Mesenteric fat pad (tissue), 1 donor: ENCODE data around the gene PCBD2. TPM values are rescaled to one million over a fixed set of nuclear protein-coding genes. Genes with fewer than 3 reads are reported as not detected.
"Not testable (repeated sequence)": the region's sequence is repeated elsewhere in the genome, so short reads cannot be mapped to it uniquely, and the experiment has no call there.

ENCODE experiments used
- DNase-seq: peaks from one replicate; pipeline ENCODE4 v3.0.0-alpha.2; 2020; ENCODE audit warnings: low spot score
- total RNA-seq: library from RNA; stranded (reverse); fragmentation: NEBNext Ultra II Directional; extraction: Animal tissue kit (Norgen Biotek cat#: 25700); gene quantifications from one replicate; pipeline ENCODE4 v1.2.1, GENCODE V29; 2021
- donor health status: DM: yes; HTN: yes; CAD: no.

The PCBD2 gene
- total RNA-seq, 1 donor from 2014 or later = 10.7 TPM

DNA sequence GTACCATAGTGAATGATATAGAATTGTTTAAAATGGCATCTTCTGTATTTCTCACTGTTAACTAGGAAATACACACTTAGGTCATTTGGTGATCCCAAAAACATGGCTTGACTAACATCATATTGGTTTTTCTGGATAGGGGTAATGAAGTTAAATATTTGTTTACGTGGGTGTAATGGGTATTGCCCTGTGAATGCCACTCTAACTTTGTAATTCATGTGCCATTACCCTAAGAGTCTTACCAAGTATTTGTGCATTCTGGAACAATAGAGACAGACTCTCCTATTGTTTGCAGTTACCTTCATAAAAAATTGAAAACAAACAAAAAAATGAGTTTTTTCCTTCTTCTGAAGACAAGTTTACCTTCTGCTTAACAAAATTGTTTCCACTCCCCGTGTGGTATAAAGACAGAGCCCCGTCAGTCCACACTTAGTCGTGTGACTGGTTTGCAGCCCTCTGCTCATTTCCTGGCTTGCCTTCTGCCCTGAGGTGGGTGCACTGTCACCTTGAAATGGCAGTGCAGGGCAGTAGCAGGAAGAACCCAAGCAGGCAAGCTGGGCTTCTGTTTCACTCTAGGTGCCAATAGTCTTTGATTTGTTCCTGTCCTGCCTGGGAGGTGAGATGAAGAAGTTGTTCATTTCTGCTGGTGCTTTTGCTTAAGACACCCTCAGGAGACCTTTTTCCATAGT is 53.1 kb downstream of the PCBD2 start:
- no peak for DNase-seq

DNA sequence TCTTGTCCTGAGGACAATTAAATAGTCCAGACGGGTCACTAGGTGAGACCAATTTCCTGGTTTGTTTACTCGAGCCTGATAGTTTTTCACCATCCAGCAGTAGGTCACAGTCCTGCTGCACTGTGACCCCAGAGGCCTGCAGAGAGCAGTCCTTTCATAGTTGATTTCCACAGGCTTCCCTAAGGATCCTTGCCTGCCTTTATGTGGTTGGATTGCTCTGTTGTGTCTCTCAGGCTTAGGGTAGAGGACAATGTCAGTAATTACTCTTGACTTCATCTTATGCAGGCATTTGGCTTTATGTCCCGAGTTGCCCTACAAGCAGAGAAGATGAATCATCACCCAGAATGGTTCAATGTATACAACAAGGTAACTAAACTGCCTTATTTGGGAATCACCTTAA is 53.8 kb downstream of the PCBD2 start:
- DNase-seq = no peak

GRCh38 chr5:134963098-134963497 is 58.2 kb downstream of the PCBD2 start:
- no peak for DNase-seq

DNA sequence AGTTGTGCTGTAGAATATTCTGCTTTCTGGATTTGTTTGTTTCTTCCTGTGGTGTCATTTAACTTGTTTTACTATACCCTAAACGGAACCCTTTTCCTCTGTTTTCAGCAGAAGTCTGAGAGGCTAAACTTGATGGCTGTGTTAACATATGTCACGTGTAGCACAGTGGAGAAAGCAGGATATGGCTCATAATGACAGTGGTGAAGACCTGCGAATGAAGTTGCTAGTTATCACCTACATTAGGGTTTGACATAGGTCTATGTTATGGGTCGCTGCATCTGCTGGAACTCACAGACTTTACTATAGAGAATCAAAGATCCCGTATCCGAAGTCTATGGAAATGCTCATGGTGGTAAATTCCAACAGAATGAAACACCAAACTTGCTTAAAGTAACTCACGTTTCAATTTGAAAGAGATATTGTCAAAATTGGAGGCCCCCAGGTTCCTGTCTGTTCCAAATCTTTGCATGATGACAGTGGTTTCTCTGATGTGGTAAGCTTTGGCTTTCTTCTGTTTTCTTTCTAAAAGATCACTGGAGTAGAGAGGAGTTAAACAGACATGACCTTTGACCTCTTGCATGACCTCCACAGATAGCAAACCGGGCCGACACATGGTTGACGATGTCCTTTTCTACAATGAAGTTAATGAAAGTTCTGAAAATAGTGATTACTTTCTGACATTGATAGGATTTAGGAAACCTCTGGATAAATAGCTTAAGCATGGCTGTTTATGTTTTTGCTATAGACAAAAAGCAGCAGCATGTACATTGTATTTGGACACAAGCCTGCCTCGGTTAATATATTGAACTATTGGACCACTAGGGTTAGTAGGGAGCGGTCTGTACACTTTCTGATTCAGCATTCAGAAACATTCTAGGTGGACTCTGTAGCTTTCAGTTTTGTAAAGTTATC is 59.7 kb downstream of the PCBD2 start:
- DNase-seq = no peak

GRCh38 chr5:134965271-134965825 is 60.4 kb downstream of the PCBD2 start:
- DNase-seq = no peak

DNA sequence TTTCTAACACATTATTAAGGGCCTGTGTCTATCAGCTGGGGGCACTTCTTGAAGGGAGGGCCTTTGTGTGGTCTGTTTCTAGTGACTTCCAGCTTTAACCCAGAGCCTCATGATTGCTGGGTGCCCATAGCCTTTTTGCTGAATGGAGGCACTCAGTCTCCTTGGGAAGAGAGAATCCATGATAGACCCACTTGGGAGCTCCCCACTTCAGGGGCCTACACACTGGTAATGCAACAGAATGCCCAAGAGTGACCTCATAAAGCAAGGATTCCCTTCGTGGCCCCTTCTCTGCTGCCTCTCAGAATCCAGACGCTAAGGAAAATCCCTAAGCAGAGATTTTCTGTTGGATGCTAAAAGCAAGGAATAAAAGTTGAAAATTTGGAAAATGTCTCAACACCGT is 62.7 kb downstream of the PCBD2 start, which contains the start of gene CATSPER3:
Gene CATSPER3, plus strand, starts transcription at position 301 of the 400 bp plus-strand sequence. Its CDS starts 85 bp downstream, at position 386.
- DNase-seq = no peak

DNA sequence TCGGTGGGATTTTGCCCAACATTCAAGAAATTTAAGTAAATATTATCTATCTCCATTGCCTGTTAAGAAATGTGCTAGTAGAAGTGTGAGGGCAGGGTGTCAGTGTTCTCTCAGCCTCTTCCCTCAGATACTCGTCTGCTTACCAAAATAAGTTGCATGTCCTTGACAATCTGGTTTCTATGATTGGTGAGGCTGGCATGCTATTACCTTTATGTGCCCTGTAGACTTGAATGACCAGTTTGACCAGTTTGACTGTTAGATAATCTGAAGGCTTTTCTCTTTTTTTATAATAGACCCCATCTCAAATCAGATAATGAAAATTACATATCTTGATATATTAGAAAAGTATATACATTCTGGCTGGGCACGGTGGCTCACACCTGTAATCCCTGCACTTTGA is 63.1 kb downstream of the PCBD2 start:
- DNase-seq = no peak

GRCh38 chr5:134969166-134969565 is 64.2 kb downstream of the PCBD2 start:
- DNase-seq = no peak

- no peak for DNase-seq
Measured at GRCh38 chr5:134975078-134975715, 70.3 kb downstream of the PCBD2 start.

DNA sequence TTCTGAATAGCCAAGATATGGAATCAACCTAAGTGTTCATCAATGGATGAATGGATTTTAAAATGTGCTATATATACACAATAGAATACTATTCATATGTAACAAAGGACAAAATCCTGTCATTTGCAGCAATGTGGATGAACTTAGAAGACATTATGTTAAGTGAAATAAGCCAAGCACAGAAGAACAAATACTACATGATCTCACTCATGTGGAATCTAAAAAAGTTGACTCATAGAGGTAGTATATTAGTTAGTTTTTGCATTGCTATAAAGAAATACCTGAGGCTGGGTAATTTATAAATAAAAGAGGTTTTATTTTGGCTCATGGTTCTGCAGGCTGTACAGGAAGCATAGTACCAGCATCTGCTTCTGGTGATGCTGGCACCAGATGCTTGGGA is 70.9 kb downstream of the PCBD2 start:
- DNase-seq = no peak

DNA sequence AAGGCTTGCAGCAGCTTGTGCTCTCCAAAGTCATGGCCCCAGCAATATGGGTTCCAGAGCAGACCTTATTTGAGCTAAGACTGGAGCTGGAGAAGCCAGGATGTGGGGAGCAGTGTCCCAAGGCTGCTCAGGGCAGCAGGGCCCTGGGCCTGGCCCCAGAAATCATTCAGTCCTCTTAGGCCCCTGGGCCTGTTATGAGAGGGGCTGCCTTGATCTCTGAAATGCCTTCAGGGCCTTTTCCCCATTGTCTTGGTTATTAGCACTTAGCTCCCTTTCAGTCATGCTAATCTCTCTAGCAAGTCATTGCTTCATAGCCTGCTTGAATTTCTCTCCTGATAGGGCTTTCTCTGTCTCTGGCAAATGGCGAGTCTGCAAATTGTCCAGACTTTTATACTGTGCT is 71.9 kb downstream of the PCBD2 start:
- no peak for DNase-seq

DNA sequence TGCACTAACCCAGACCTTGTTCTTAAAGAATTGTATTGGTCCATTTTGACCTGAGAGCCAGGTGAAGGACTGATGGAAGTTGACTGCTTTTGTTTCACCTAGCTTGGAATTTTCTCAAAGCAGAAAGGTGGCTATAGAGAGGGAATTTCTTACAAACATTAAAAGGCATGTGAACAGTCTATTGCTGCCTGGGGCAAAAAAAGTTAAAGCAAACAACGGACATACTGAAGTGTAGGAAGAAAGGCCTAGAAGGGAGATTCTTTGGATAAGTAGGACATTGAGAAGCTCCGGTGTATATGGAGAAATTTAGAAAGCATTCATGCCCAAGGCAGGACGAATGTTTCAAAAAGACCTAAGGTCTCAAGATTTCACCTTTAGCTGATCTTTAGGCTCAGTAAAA is 74.5 kb downstream of the PCBD2 start:
- DNase-seq = no peak

DNA sequence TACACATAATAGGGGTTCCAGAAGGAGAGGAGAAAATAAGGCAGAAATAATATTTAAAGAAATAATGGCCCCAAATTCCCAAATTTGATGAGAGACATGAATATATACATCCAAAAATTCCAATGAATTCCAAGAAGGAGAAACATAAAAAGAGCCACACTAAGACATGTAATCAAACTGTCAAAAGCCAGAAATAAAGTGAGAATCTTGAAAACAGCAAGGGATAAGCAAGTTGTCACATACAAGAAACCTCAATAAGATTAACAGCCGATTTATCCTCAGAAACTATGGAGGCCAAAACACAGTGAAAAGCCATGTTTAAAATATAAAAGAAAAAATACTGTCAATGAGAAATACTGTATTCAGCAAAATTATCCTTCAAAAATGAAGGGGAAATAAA is 77.3 kb downstream of the PCBD2 start:
- no peak for DNase-seq

GRCh38 chr5:134989266-134989830 is 84.4 kb downstream of the PCBD2 start:
- DNase-seq = no peak

- DNase-seq = not testable (repeated sequence)
Measured at GRCh38 chr5:134990183-134990582, 85.3 kb downstream of the PCBD2 start.

DNA sequence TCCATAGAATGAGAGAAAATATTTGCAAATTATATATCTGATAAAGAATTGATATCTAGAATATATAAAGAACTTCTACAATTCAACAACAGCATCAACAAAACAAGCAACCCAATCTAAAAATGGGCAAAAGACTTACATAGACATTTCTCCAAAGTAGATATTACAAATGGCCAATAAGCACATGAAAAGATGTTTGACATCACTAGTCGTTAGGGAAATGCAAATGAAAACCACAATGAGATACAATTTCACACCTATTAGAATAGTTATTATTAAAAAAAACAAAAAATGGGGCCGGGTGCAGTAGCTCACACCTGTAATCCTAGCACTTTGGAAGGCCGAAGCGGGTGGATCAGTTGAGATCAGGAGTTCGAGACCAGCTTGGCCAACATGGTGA is 87.2 kb downstream of the PCBD2 start:
- DNase-seq = no peak

- no peak for DNase-seq
Measured at GRCh38 chr5:134993161-134993560, 88.2 kb downstream of the PCBD2 start.

GRCh38 chr5:134994560-134995156 is 89.7 kb downstream of the PCBD2 start:
- DNase-seq = no peak

DNA sequence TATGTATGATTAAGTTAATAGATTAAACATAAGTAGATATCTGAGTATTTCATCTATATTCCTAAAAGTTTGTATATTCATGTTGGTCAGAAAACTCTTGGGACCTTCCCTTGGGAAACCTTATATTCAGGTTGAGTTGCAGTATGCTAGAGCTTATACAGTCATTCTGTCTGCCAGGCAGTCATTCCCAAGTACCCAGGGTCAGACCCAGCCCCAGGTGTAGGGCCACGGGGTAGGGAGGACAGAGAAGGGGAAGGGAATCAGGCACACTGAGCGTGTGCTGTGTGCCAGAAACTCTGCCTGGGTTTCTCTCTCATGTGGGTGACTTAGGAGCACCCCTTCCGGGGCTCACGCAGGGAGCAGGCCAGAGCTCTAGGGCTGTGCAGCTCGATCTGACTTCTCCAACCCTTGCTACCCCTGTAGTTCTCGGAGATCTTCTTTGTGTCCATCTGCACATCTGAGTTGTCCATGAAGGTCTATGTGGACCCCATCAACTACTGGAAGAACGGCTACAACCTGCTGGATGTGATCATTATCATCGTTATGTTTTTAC is 91.0 kb downstream of the PCBD2 start:
- DNase-seq = peak; percentile 59

- peak; percentile 83 for DNase-seq
Measured at GRCh38 chr5:134997015-134997414, 92.1 kb downstream of the PCBD2 start.

- not testable (repeated sequence) for DNase-seq
Measured at GRCh38 chr5:134998068-134998467, 93.1 kb downstream of the PCBD2 start.
